A549 (cell line): ENCODE measurements around the gene BIRC5.

ENCODE experiments used
- GATA3 ChIP-seq: IDR thresholded peaks from 2 replicates; pipeline ENCODE4 v1.6.1; 2012; ENCODE audit warnings: borderline replicate concordance
- JUN ChIP-seq, 2 experiments: fragments of >200 bp; sonication (Bioruptor Twin); formaldehyde crosslinking; IDR thresholded peaks; 2 replicates in 1 of 2; 3 replicates in 1 of 2; pipeline ENCODE4 v1.6.1; 2016 to 2017
- RARB ChIP-seq: fragments of 250-450 bp; sonication (Bioruptor Pico); IDR thresholded peaks from 2 replicates; pipeline ENCODE4 v1.8.0; 2021; ENCODE audit warnings: mild to moderate bottlenecking, moderate library complexity
- RCOR1 ChIP-seq: fragments of 150-350 bp; IDR thresholded peaks from 2 replicates; pipeline ENCODE4 v1.6.1; 2014; ENCODE audit warnings: antibody characterized with exemption, low read length, low read depth
- RFX5 ChIP-seq: fragments of 450-650 bp; IDR thresholded peaks from 2 replicates; pipeline ENCODE4 v1.7.1; 2014; ENCODE audit warnings: antibody characterized with exemption, mild to moderate bottlenecking, moderate library complexity
- TF ChIP-seq, protein P1 (sequence below): fragments of >200 bp; sonication (Bioruptor Twin); formaldehyde crosslinking; IDR thresholded peaks from 3 replicates; pipeline ENCODE4 v1.5.1; 2016
- TF ChIP-seq, protein P2 (sequence below): IDR thresholded peaks from 2 replicates; pipeline ENCODE4 v1.6.1; 2012
- TF ChIP-seq, protein P3 (sequence below): IDR thresholded peaks from 2 replicates; pipeline ENCODE4 v1.6.1; 2012; ENCODE audit warnings: low read depth, borderline replicate concordance

DNA sequence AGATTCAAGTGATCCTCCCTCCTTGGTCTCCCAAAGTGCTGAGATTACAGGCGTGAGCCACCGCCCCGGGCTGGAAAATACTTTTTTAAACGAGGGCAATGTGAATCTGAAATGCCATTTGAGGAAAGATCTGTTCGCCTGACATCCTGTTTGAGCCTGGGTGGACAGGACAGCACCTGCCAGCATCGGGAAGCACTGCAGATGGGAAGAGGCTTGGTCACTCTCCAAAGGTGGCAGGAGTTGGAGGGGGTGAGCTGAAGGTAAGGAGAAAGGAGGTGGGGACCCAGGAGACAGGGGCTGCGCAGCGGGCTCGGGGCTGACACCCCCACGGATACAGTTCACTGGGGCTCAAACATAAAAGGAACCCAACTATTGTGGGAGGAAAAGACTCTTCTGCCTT, 3.9 kb upstream of the BIRC5 start:
- TF ChIP-seq RARB (CRISPR knock-in tag): no peak
- TF ChIP-seq, protein P1, sequence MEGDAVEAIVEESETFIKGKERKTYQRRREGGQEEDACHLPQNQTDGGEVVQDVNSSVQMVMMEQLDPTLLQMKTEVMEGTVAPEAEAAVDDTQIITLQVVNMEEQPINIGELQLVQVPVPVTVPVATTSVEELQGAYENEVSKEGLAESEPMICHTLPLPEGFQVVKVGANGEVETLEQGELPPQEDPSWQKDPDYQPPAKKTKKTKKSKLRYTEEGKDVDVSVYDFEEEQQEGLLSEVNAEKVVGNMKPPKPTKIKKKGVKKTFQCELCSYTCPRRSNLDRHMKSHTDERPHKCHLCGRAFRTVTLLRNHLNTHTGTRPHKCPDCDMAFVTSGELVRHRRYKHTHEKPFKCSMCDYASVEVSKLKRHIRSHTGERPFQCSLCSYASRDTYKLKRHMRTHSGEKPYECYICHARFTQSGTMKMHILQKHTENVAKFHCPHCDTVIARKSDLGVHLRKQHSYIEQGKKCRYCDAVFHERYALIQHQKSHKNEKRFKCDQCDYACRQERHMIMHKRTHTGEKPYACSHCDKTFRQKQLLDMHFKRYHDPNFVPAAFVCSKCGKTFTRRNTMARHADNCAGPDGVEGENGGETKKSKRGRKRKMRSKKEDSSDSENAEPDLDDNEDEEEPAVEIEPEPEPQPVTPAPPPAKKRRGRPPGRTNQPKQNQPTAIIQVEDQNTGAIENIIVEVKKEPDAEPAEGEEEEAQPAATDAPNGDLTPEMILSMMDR: no peak
- no peak for TF ChIP-seq RFX5
- TF ChIP-seq JUN (IDR thresholded peaks at IDR 0.05): no peak
- TF ChIP-seq, protein P2, sequence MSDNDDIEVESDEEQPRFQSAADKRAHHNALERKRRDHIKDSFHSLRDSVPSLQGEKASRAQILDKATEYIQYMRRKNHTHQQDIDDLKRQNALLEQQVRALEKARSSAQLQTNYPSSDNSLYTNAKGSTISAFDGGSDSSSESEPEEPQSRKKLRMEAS: no peak
- TF ChIP-seq RCOR1: no peak
- no peak for TF ChIP-seq GATA3
- TF ChIP-seq, protein P3, sequence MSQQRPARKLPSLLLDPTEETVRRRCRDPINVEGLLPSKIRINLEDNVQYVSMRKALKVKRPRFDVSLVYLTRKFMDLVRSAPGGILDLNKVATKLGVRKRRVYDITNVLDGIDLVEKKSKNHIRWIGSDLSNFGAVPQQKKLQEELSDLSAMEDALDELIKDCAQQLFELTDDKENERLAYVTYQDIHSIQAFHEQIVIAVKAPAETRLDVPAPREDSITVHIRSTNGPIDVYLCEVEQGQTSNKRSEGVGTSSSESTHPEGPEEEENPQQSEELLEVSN: no peak
